Measurements from ENCODE around the gene KMT5C.
A peak's percentile ranks its signal among the peaks of the same experiment; 100 is the strongest.

KMT5C gene

GRCh38 chr19:55368701-55369563 lies 29.3 kb downstream of the KMT5C start:
- no peak for DNase-seq (ENCODE audit: low spot score)

GRCh38 chr19:55369653-55370304 lies 30.1 kb downstream of the KMT5C start:
- no peak for DNase-seq (ENCODE audit: low spot score)

GRCh38 chr19:55370305-55370988 lies 30.8 kb downstream of the KMT5C start, which contains the start of gene IL11:
IL11 (minus strand) TSS chr19:55370463; CDS start chr19:55370310, 153 bp downstream.
- no peak for DNase-seq (ENCODE audit: low spot score)

GRCh38 chr19:55372316-55373081 lies 32.8 kb downstream of the KMT5C start:
- no peak for DNase-seq (ENCODE audit: low spot score)

- no peak for DNase-seq (ENCODE audit: low spot score)
These were observed 33.8 kb downstream of the KMT5C start for GRCh38 chr19:55373306-55373992.

- DNase-seq (ENCODE audit: low spot score) = no peak
These were observed 34.5 kb downstream of the KMT5C start for GRCh38 chr19:55373993-55374757.

GRCh38 chr19:55376241-55376933 lies 36.7 kb downstream of the KMT5C start, which contains the start of gene TMEM190:
TMEM190 (plus strand) TSS chr19:55376826; CDS start chr19:55376854, 28 bp downstream.
- no peak for DNase-seq (ENCODE audit: low spot score)

GRCh38 chr19:55377356-55378131 lies 37.9 kb downstream of the KMT5C start:
- DNase-seq (ENCODE audit: low spot score) = no peak

- no peak for DNase-seq (ENCODE audit: low spot score)
These were observed 39.5 kb downstream of the KMT5C start for GRCh38 chr19:55379174-55379573.

- DNase-seq (ENCODE audit: low spot score) = no peak
These were observed 42.3 kb downstream of the KMT5C start for GRCh38 chr19:55382013-55382412.

GRCh38 chr19:55382522-55383054 lies 42.9 kb downstream of the KMT5C start:
- DNase-seq (ENCODE audit: low spot score) = no peak

GRCh38 chr19:55383279-55384130 lies 43.8 kb downstream of the KMT5C start:
- no peak for DNase-seq (ENCODE audit: low spot score)

- DNase-seq (ENCODE audit: low spot score) = peak; percentile 26
These were observed 44.6 kb downstream of the KMT5C start, which contains the start of gene TMEM238 for GRCh38 chr19:55384131-55384919. TMEM238 (minus strand) TSS chr19:55384292; CDS start chr19:55384259, 33 bp downstream.

- peak; percentile 90 for DNase-seq (ENCODE audit: low spot score)
These were observed 45.4 kb downstream of the KMT5C start for GRCh38 chr19:55384920-55385723.

GRCh38 chr19:55385724-55386492 lies 46.2 kb downstream of the KMT5C start, which contains the start of gene RPL28:
RPL28 (plus strand) TSS chr19:55385932; CDS start chr19:55386358, 426 bp downstream.
- peak; percentile 96 for DNase-seq (ENCODE audit: low spot score)
